NCI-H1436 (cell line): ENCODE measurements around the gene HAAO.
A peak's percentile ranks its signal among the peaks of the same experiment; 100 is the strongest.

ENCODE experiments used
- DNase-seq: peaks from one replicate; lab custom pipeline; 2025; lab: John Stamatoyannopoulos, UW

Gene HAAO

DNA sequence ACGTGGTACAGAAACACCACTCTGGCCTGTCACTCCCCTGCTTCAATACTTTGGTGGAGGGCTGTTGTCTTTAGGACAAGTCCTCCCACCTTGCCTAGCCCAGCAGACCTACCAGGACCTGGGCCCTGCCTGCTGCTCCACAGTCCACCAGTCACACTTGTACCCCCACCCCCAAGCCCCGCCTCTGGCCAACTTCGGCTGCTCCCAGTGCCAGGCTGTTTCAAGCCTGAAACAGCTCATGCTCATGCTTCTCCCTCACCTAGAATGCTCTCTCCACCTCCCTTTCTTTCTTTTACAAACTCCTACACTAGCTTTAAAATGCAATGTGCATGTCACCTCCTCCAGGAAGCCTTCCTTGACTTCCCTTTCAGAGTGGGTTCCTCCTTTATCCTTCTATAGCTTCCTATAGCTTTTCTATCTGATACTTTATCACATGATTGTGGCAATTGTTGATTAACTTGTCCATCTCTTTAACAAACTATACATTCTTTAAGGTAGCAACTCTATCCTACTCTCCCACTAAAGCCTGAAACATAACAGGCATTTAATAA, 23.6 kb downstream of the HAAO start:
- DNase-seq, result no peak

DNA sequence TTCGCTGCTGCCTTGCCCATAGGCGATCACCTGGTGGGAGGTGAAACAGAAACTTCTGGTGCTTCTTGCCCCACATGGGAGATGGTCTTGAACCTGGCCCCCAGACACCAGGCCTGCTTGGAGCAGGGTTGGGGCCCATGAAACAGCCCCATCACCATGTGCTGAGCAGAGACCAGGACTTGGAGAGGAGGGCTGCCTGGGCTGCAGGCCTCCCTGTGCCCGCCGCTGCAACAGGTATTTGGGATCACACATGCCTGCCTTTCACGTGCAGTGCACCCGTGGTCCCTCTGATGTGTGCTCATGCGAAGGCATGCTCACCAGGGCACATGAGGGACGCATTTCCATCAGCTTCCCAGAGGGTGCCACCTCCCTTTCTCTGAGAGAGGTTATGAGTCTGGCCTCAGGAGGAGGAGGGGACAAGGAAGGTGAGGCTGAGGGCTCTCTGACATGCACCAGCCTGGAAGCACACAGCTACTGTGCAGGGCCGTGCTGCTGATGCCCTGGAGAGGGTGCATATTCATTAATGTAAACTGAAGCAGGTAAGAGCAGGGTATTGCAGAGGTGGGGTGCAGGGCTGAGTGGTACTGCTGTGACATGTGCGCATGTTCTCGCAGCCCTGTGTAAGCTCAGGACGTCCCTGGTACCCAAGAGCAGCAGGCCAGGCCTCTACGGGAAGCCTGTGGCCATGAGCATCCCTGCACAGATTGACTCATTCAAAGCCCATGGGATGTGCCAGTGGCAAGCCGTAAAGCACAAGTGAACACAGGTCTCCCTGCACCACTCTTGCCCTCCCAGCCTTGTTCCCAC, 24.3 kb downstream of the HAAO start:
- DNase-seq, result no peak

DNA sequence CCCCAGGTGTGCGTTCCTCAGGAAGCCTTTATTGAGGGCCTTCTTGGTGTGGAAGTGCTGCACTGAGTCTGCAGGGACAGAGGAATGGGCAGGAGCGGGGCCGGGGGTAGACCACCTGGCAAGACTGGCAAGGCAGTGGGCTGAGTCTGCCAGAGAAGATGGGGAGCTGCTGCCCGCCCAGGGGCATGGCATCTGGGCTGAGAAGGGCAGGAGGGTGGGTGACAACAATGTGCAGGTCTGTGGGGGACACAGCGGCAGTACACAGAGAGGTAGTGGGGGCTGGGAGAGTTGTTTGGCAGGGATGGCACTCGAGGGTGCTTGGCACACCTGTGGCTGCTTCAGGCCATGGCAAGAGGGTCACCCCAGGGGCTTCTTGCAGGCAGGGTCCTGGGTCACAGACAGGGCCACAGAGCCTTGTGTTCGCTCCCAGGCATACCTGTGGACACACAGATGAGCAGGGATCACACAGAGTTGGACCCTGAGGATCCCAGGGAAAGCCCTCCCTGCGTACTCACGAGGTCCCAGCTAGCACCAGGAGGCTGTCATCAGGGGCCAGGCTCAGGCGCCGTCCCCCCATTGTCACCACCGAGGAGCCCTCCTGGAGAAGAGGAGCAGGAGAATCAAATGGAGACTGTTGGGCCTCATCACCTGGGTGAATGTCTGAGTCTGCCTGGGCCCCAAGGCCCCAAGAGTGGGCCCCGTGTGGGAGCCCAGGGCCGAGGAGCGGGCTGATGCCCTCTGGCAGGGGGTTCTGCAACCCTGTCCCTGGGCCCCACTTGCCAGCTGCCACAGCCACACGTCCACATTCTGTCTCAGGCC, 25.1 kb downstream of the HAAO start:
- no peak for DNase-seq

DNA sequence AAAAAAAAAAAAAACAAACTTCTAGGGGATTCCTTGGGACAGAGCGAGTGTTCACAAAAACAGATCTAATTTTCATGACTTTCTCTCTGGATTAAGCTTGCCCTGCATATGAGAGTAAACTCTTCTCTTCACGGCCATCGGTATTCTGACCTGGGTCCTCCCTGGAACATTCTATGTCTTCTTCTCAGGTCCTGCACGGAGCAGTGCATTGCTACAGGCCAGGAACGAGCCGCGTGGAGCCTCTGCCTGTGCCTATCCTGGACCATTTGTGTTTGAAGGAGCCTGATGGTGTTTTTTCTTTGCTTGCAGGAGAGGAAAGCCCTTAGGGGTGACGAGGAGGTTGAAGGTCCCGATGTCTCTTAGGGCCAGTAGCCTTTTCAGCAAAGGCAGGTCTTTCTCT, 26.7 kb downstream of the HAAO start:
- DNase-seq, result no peak

DNA sequence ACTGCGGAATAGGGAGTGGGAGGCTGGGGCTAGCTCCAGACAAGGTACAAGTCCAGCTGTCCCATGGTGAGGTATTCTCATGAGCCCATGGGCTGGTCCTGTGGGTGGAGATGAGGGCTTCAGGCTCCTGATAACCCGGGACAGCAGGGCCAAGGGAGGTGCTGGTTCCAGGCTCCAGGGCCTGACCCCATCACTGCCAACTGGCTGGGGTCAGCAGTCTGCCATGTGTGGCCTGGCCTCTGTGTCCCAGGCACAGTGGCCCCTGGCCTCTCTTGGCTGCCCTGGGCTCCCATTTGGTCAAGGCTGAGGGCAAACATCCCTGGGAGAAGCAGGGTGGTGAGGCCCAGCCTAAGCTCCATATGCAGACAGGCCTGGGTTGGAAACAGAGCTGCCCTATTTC, 27.5 kb downstream of the HAAO start:
- no peak for DNase-seq

DNA sequence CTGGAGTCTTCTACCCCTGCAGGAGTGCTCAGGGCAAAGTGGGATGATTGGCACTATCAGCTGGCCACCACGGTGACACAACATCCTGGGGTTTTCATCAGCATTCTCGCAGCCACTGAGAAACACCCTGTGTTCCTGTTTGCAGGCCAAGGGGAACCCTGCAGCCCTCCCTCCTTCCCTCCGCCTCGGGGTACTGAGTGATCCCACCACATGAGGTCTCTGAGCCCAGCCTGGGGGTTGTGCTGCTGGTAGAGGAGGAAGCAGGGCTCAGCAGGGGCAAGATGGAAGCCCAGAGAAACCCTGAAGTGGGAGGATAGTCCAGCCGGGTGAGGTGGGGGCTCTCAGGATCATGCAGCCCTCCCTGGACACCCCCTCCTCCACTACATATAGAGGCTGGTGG, 28.3 kb downstream of the HAAO start, which contains the start of gene OXER1:
Gene OXER1, minus strand, starts transcription at position 40 of the 400 bp plus-strand sequence. CDS start 73 bp downstream, outside the sequence.
- no peak for DNase-seq

DNA sequence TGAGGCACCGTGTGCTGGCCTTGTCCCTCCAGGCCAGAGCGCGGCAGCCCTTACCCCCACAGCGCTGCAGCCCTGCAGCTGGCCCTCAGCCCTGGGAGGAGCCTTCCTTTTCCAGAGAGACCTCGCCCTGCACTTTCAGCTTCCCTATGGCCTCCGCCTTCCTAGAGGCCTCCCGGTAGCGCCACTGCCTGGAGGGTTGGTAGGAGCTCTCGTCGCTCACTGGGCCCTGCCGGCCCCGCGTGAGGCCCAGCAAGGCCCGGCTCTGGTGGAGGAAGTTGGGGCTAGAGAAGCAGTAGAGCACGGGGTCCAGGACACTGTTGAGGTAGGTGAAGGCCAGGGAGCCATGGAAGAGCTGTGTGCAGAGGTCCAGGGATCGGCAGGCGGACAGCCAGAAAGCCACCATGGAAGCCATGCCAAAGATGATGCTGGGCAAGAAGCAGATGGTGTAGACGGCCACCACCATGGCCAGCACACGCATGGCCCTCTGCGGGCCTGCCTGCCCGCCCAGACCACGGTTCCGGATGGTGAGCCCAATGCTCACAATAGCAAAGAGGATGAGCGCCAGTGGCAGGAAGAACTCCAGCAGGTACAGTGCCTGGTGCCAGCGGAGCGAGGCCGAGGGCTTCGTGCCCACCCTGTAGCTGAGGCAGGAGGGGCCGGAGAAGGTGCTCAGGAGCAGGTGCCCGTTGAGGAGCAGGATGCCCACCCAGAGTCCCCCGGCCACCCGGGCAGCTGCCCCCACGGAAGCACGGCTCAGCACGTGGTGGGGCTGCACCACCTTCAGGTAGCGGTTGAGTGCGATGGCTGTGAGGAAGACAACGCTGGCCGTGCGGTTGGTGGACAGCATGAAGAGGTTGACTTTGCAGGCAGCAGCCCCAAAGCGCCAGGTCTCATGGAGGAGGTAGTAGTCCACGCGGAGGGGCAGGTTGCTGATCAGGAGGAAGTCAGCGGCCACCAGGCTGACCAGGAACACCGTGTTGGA, 29.3 kb downstream of the HAAO start:
- DNase-seq, result no peak

DNA sequence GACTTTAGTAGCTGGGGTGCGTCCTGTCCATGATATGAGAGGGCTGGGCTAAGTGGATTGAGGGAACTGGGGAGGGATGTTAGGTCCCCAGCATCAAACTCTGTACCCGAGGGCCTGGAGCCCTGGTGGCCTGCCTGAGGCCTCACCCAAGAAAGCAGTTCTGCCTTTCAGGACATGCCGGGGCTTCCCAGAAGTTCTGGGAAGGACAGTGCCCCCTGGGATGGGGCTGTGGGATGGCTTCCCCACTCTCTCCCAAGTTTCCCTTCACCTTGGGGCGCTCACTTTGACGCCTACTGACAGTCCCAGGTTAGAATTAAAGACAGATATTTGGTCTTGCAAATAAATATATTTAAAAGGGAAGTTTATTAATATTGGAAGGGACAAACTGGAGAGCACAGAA, 30.2 kb downstream of the HAAO start:
- no peak for DNase-seq

DNA sequence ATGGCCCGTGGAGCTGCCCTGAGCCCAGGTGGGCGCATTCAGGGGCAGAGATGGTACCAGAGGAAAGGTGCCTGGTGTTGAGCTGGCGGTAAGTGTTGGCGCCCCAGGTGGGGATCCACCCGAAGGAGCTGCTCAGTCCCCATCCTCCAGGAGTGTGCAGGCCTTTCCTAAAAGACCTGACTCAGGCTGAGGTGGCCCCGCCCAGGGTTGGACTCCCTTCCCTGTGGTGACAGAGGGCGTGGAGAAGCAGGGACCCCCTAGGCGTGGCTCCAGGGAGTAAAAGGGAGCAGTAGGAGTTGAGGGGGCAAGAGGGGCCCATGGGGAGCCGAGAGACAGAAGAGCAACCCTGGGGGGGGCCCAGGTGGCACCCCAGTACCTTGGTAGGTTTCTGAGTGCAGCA, 30.8 kb downstream of the HAAO start:
- no peak for DNase-seq

DNA sequence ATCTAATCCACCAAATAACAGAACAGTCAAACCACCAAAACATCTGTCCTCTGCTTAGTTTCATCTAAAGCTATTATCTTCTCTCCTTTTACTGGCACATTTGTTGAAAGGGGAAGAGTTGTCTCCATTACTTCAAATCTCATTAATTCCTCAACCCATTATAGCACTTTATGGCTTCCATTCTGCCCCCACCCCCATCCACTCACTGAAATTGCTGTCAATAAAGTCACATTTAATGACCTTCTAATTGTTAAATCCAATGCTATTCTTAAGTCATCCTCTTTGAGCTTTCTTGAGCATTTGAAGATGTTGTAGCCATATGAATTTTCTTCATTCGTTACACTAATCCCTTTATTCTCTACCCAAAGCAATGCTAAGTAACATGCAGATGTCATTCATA, 33.6 kb downstream of the HAAO start:
- no peak for DNase-seq

DNA sequence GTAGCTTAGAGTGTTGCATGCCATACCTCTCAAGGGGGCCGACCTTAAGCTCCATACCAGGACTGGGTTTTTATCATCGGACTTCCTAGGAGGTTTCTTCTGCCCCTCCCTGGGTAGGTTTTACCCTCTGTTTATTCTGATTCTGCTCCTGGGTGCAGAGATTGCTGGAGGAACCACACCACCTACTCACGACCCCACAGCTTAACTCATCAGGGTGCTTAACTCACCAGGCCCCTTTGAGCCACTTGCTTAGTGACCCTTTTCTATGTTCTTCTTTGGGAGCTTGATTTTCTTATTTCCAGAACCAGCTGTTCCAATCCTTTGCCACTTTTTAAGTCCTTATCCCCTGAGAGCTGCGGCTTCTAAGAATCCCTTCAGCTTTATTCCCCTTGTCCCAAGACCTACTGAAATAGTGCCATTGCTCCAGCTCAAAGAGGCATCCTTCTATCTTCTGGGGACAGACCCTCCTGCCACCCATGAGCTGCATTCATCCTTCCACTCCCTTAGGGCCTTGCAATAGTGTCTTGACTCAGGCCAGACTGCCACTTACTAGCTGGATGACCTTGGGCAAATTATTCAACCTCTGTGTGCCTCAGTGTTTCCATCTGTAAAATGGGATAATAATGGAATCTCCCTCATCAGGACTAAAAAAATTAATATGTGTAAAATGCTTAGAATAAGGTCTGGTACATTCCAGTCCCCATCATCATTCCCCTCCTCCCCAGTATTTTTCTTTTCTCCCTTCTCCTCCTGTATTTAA, 34.2 kb downstream of the HAAO start:
- DNase-seq, result no peak

DNA sequence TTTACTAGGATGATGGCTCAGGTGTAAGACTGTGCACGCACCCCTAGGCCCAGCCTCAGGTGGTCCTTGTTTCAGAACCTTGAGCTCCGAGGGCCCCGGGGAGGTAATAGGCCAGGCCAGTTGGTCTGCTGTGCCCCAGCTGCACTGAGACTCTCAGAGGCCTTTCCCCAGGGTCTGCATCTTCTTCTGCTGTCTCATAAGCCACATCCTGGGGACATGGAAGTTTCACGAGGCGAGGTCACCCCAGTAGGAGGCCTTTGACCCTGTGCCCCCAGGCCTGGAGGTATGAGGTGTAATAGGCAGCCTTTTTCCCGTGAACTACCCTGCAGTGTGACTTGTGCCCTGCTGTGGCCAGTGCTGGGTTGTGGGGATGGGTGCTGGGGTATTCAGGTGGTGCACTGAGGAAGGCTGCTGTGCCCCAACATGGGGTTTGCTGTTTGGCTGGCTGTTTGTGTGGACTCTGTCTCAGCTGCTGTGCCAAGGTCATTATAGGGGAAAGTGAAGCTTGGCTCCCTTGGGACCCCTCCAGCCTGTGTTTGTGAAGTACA, 35.3 kb downstream of the HAAO start:
- peak; percentile 7 for DNase-seq

DNA sequence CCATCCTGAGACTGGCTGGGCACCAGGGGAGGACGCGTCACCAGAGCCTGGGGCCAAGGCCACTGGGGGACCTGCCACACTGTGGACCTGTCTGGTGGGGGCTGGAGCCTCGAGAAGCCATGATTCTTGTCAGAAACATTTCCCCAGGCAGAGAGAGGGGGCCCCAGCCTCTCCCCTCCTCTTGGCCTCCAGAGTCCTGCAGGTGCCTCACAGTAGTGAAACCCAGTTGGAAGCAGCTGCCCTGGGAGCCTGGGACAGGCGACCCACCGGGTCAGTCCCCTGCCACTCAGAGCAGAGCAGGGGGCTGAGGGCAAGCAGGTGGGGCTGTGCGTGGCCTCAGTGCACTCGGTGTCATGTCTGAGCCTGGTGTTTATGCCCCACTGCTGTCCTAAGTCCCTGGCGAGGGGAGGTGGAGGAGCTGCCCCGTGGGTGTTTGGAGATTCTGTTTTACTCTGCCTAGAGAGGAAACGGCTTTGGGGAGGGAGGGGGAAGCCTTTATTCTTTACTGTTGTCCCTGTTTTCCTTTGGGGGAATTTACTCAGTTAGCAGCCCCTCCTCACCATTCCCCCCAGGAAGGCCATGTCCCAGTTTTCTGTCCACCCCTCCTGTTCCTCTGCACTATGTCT, 36.1 kb downstream of the HAAO start:
- DNase-seq, result no peak

DNA sequence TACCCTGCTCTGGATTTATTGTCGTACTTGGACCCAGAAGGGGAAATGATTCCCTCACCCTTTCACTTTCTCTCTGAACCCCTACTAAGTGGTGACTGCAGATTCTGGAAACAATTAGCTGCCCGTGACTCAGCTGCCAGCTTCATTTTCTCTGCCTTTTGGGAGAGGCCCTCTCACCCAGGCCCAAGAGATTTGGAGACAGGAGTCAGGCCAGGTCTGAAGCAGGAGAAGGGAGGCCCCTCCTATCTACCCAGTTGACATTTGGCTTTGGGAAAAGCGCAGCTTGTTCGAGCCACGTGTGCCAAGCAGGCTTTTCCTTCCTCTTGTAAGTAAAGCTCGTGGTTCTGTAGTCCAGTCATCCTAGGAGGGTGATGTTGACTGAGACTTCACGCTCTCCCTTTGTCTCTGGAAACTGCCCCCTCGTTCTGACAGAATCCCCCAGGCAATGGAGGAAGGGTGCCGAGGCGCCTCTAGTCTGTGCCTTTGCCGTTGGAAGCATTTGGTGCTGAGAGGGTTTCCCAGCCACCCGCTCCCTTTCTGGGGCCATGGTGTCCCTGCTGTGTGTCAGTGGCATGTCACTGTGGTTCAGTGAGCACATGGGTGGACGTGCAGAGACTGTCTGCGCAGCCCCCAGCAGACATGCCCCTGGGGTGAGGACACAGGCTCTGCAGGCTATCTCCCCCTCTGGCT, 37.0 kb downstream of the HAAO start:
- no peak for DNase-seq

DNA sequence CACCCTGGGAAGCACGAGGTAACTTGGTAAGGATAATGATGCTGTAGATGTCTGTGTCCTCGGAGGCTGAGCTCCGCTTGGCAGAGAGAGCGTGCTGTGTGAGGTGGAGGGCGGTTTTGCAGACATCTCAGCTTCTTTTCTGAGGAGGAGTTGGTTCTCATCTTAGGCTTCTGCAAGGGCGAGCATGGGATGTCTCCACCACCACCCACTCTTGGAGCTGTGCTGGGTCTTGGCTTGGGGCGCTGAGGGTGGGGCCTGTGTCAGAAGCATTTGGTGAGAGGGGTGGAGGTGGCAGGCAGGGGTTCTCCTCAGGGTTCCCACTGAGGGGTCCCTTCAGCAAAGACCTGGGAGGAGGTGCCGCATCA, 37.6 kb downstream of the HAAO start:
- DNase-seq, result no peak

DNA sequence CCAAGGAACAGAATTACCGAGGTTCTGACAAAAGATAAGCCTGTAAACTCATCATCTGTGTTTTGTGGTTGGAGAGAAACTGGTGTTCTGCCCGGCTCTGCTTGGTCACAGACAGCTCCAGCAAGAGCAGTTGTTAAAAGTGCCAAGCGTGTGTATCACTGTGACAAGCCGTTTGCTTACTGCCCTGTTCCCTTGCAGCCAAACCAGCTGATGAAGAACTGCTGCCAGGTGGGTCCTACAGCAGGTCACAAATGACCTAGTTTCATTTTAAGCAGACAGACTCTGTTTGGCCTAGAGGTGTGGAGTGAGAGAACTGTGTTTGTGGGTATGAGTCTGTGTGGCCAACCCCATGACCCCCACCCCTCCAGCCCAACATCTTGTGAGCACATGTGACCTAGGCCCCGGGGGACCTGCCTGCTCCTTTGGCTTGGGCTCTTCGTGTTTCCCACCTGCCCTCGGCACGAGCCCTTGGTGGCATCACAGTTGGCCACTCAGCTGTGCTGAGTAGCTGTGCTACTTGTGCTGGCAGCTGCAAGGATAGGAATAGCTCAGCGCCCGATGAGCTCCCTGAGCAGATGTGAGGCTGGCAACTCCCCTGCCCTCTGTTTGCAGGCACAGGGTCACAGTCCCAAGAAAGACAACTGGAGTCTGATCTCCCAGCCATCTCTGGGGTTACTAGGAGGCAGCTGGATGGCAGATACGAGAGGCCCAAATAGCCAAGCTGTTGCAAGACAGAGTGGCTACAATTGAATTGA, 38.2 kb downstream of the HAAO start:
- DNase-seq, result no peak

DNA sequence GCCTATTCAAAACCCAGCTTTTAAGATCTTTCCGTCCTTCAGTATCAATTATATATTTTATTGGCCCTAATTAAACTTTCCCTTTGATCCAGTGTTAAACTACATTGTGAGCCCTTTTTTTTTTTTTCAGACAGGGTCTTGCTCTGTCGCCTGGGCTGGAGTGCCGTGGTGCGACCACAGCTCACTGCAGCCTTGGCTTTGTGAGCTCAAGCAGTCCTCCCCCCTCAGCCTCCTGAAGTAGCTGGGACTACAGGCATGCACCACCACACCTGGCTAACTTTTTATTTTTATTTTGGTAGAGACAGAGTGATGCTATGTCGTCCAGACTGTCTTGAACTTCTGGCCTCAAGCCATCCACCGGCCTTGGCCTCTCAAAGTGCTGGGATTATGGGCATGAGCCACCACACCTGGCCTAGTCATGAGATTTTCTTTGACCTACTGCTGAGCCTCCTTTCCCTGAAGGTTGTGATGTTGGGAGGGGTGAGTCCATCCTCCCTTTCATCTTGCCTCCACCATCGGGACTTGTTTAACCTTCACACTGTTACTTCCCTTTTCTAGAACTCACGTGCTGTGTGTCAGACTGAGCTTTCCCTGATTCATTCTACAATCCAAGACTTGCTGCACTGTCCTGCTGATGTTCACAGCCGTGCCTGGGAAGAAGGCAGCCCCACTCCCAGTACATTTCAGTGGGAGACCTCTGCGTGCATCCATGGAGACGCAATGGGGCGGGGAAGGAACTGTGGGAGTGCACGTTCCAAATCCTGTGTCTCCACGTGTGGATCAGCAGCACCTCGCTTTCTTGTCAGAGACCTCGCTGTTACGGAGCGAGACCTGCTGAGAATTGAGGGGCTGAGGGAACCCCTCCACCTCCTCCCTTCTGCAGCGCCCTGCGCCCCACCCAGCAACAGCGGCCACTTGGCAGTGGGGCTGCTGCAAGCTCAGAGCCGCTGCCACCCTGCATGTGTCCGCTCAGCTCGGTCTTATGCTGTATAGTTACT, 39.3 kb downstream of the HAAO start:
- no peak for DNase-seq

DNA sequence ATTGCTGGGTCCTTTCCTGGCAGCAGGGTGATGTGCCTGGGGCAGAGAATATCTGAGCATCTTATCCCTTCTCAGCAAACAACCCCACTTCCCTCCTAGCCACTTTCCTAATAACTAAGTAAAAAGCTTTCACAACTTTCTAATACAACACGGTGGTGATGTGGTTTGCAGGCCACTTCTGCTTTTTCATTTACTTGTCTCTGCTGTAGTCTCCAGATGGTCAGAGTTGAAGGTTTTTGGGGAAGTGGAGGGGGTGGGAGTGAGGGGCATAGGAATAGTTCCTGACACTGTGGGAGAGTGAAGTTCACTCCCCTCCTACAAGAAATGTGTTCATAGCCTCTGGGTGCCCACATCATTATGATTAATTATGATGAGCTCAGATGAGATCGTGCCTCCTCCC, 40.1 kb downstream of the HAAO start:
- DNase-seq, result no peak
